IMR-90 (cell line): Measurements from ENCODE around the gene KRTAP29-1. TPM values are rescaled to one million over a fixed set of nuclear protein-coding genes. Genes with fewer than 3 reads are reported as not detected.

ENCODE experiments used
- ATAC-seq: fragments of 200-7000 bp; cut with Tn5 transposase; 2 replicates; pipeline ENCODE4 v1.9.1; 2020; ENCODE audit warnings: low read depth, mild to moderate bottlenecking, moderate library complexity
- BruUV-seq: library from RNA; stranded (reverse); fragments of 400-500 nt; replicated peaks from 2 replicates; lab custom pipeline; 2021; lab: Mats Ljungman, UMichigan
- CTCF ChIA-PET: fragments of 300-600 bp; formaldehyde crosslinking; extraction: SDS; loops from one replicate; lab custom pipeline; 2021; ENCODE audit warnings: antibody characterized with exemption; lab: Yijun Ruan, JAX
- POLR2A ChIA-PET: fragments of 300-600 bp; sonication (Branson Sonifier 250); formaldehyde crosslinking; loops from one replicate; lab custom pipeline; 2022; ENCODE audit warnings: antibody characterized with exemption; ENCODE audit not compliant: unreplicated experiment; lab: Charles Lee
- DNase-seq: peaks from one replicate; pipeline ENCODE4 v3.0.0; 2013
- H2AFZ ChIP-seq: replicated peaks from 2 replicates; pipeline ENCODE3; 2013; ENCODE audit warnings: low read length, mild to moderate bottlenecking; ENCODE audit not compliant: poor library complexity
- H2AK5ac ChIP-seq: 2 replicates; pipeline ENCODE4 v1.6.1; 2013; ENCODE audit warnings: low read depth, low read length, inconsistent platforms
- H2AK9ac ChIP-seq: replicated peaks from 2 replicates; pipeline ENCODE3; 2013; ENCODE audit warnings: mild to moderate bottlenecking, low read depth, low read length, moderate library complexity; ENCODE audit not compliant: poor library complexity
- H2BK120ac ChIP-seq: 2 replicates; pipeline ENCODE4 v1.6.1; 2013; ENCODE audit warnings: low read depth, low read length, inconsistent platforms
- H2BK15ac ChIP-seq: 3 replicates; pipeline ENCODE4 v1.6.1; 2013; ENCODE audit warnings: low read depth, low read length, inconsistent platforms
- H2BK20ac ChIP-seq: 2 replicates; pipeline ENCODE4 v1.6.1; 2013; ENCODE audit warnings: low read depth, mild to moderate bottlenecking, inconsistent platforms, low read length, moderate library complexity
- H2BK5ac ChIP-seq: 2 replicates; pipeline ENCODE4 v1.6.1; 2013; ENCODE audit warnings: mild to moderate bottlenecking, low read depth, low read length, inconsistent platforms; ENCODE audit not compliant: poor library complexity, severe bottlenecking
- H3K14ac ChIP-seq: replicated peaks from 2 replicates; pipeline ENCODE4 v1.6.1; 2013; ENCODE audit warnings: low read depth, low read length, inconsistent platforms
- H3K18ac ChIP-seq: 2 replicates; pipeline ENCODE4 v1.6.1; 2013; ENCODE audit warnings: low read depth, low read length, control low read depth
- H3K23ac ChIP-seq: 2 replicates; pipeline ENCODE4 v1.6.1; 2013; ENCODE audit warnings: low read depth, low read length, inconsistent platforms
- H3K27ac ChIP-seq: 2 replicates; pipeline ENCODE4 v1.5.1; 2013; ENCODE audit warnings: mild to moderate bottlenecking, control low read depth, low read length; ENCODE audit not compliant: insufficient read depth
- H3K27me3 ChIP-seq: 2 replicates; pipeline ENCODE4 v1.6.1; 2013; ENCODE audit warnings: low read length; ENCODE audit not compliant: control insufficient read depth, insufficient read depth
- H3K36me3 ChIP-seq: 2 replicates; pipeline ENCODE4 v1.6.1; 2013; ENCODE audit warnings: low read length, mixed read lengths; ENCODE audit not compliant: control insufficient read depth, insufficient read depth
- H3K4ac ChIP-seq: 2 replicates; pipeline ENCODE4 v1.6.1; 2013; ENCODE audit warnings: low read depth, low read length, inconsistent platforms
- H3K4me1 ChIP-seq: 2 replicates; pipeline ENCODE4 v1.6.1; 2013; ENCODE audit warnings: low read length, mixed read lengths; ENCODE audit not compliant: control insufficient read depth, insufficient read depth
- H3K4me2 ChIP-seq: 2 replicates; pipeline ENCODE4 v1.6.1; 2013; ENCODE audit warnings: low read depth, mild to moderate bottlenecking, control low read depth, low read length, moderate library complexity
- H3K4me3 ChIP-seq: 2 replicates; pipeline ENCODE4 v1.5.1; 2013; ENCODE audit warnings: low read depth, mild to moderate bottlenecking, control low read depth, low read length, moderate library complexity; ENCODE audit not compliant: insufficient read depth
- H3K56ac ChIP-seq: 2 replicates; pipeline ENCODE4 v1.6.1; 2013; ENCODE audit warnings: low read length, inconsistent platforms; ENCODE audit not compliant: insufficient read depth; ENCODE audit errors: extremely low read depth
- H3K79me1 ChIP-seq, 2 experiments: 2 replicates each; pipeline ENCODE4 v1.6.1; 2013; ENCODE audit warnings: low read length in 2 of 2, inconsistent platforms in 1 of 2, low read depth in 1 of 2
- H3K9ac ChIP-seq: 2 replicates; pipeline ENCODE4 v1.6.1; 2013; ENCODE audit warnings: low read depth, low read length, control low read depth
- H3K9me1 ChIP-seq: 2 replicates; pipeline ENCODE4 v1.6.1; 2013; ENCODE audit warnings: low read length, inconsistent platforms; ENCODE audit not compliant: insufficient read depth
- H3K9me3 ChIP-seq: 2 replicates; pipeline ENCODE4 v1.6.1; 2013; ENCODE audit warnings: low read length; ENCODE audit not compliant: control insufficient read depth, insufficient read depth
- H4K20me1 ChIP-seq: 2 replicates; pipeline ENCODE4 v1.6.1; 2013; ENCODE audit warnings: low read length, inconsistent platforms; ENCODE audit not compliant: insufficient read depth
- H4K5ac ChIP-seq: 2 replicates; pipeline ENCODE4 v1.6.1; 2013; ENCODE audit warnings: mild to moderate bottlenecking, low read depth, low read length, control low read depth
- H4K8ac ChIP-seq, 2 experiments: 2 replicates each; pipeline ENCODE4 v1.6.1; 2013; ENCODE audit warnings: low read depth in 2 of 2, low read length in 2 of 2, control low read depth in 1 of 2, inconsistent platforms in 1 of 2
- H4K91ac ChIP-seq: 2 replicates; pipeline ENCODE4 v1.6.1; 2013; ENCODE audit warnings: low read depth, low read length, inconsistent platforms; ENCODE audit not compliant: insufficient read depth
- CTCF ChIP-seq: conservative IDR thresholded peaks from 2 replicates; pipeline ENCODE4 v1.5.1; 2012; ENCODE audit warnings: mild to moderate bottlenecking, low read depth, low read length, improper control_type of control experiment
- FOS ChIP-seq: fragments of 150-350 bp; IDR thresholded peaks from 2 replicates; pipeline ENCODE4 v1.6.1; 2016; ENCODE audit warnings: low read depth, low read length
- MXI1 ChIP-seq: IDR thresholded peaks from 2 replicates; pipeline ENCODE4 v1.6.1; 2012; ENCODE audit warnings: low read depth, mild to moderate bottlenecking, low read length, moderate library complexity, borderline replicate concordance
- NFE2L2 ChIP-seq: fragments of 150-350 bp; IDR thresholded peaks from 2 replicates; pipeline ENCODE4 v1.6.1; 2016; ENCODE audit warnings: low read depth, mild to moderate bottlenecking, low read length
- RAD21 ChIP-seq: IDR thresholded peaks from 2 replicates; pipeline ENCODE4 v1.6.1; 2012; ENCODE audit warnings: low read length, improper control_type of control experiment
- USF2 ChIP-seq: fragments of 150-350 bp; IDR thresholded peaks from 2 replicates; pipeline ENCODE4 v1.6.1; 2017; ENCODE audit warnings: mild to moderate bottlenecking, antibody characterized with exemption, low read length, low read depth
- WGBS, 2 experiments: methylation state at CpG; one replicate each; pipeline versions ENCODE4 v1.1.5 to v1.1.7; 2013; ENCODE audit warnings: missing lambda C conversion rate in 2 of 2; ENCODE audit not compliant: insufficient read length in 1 of 2; ENCODE audit errors: extremely low coverage in 2 of 2; 5-methylcytosine and 5-hydroxymethylcytosine counted together
- dilution Hi-C: fragments of 300-500 bp; cut with HindIII; formaldehyde crosslinking; loops from one replicate; pipeline ENCODE4 v1.14.3; 2018; ENCODE audit warnings: low sequenced_read_pairs; ENCODE audit not compliant: unreplicated experiment
- in situ Hi-C: fragments of 300-500 bp; cut with MboI; formaldehyde crosslinking; loops from 3 replicates; pipeline ENCODE4 v1.14.3; 2019; ENCODE audit warnings: low sequenced_read_pairs, inconsistent platforms, mixed read lengths
- intact Hi-C: fragments of 100-400 bp; cut with micrococcal nuclease; formaldehyde crosslinking; loops from 2 replicates; pipeline ENCODE4 v1.10.0; 2022
- polyA plus RNA-seq, 3 experiments: library from polyadenylated mRNA; depleted of rRNA; stranded (reverse); fragments of >200 nt; gene quantifications; 2 replicates each; pipeline ENCODE4 v1.2.3, GENCODE V29; 2012; ENCODE audit warnings: low replicate concordance in 1 of 3
- total RNA-seq: library from RNA; depleted of rRNA; stranded (reverse); fragments of >200 nt; gene quantifications from 2 replicates; pipeline ENCODE4 v1.2.3, GENCODE V29; 2012

KRTAP29-1 gene
- total and polyA plus RNA-seq, 2 of the 4 experiments (the other 2 are of a cell fraction), result not detected

- Histone ChIP-seq H4K8ac (peak overlapping the region in 1 of 2 experiments; percentile 26; a peak in 1 of 4 replicates), H4K91ac (peak overlapping the region; percentile 85), H3K4me1 (peaks cover 2% of the 10 kb centered on the region), H4K5ac (no peak overlapping the region), H2BK120ac (peak overlapping the region; percentile 73), H2BK5ac (peak overlapping the region; percentile 15), H3K79me1 (no peaks in the 10 kb centered on the region), H3K14ac (no peak overlapping the region), H3K27ac (no peak overlapping the region), H3K36me3 (no peaks in the 10 kb centered on the region), H2BK15ac (peak overlapping the region; percentile 44; the same call in 2 of the 3 replicates), H3K4me3 (no peak overlapping the region), H3K23ac (no peak overlapping the region), H3K9me1 (peaks cover 3% of the 10 kb centered on the region; the same call in 1 of the 2 replicates), H2BK20ac (peak overlapping the region; percentile 84; the same call in 1 of the 2 replicates), H3K56ac (no peak overlapping the region), H3K9ac (no peak overlapping the region), H3K4ac (peak overlapping the region; percentile 72), H2AK9ac (peak overlapping the region; percentile 63), H3K18ac (no peak overlapping the region), H3K9me3 (peaks cover 4% of the 10 kb centered on the region; the same call in 1 of the 2 replicates), H3K27me3 (no peaks in the 10 kb centered on the region), H2AFZ (peak overlapping the region; percentile 51), H3K4me2 (no peak overlapping the region), H2AK5ac (peak overlapping the region; percentile 76), H4K20me1 (no peaks in the 10 kb centered on the region)
- ChIA-PET CTCF (interaction anchor here (0.6 to 0.9 kb wide), 2 partner anchors 224 to 468 kb away, joined by 3 read pairs; no protein-coding TSS in a partner anchor), POLR2A (no interaction called here)
- ATAC-seq (no peak), DNase-seq (peak; percentile 8)
- WGBS, 2 experiments, result 87% methylated on average over 13 of the region's 16 CpGs; no CpG with 5 or more reads in 1 of the 2 experiments
- TF ChIP-seq NFE2L2 (no peak), RAD21 (no peak; the same call in 1 of the 2 replicates), FOS (no peak), USF2 (no peak), MXI1 (no peak), CTCF (peak; percentile 27)
- intact Hi-C loops, result loop anchor here (5.0 kb wide), 2 partner anchors 262 to 323 kb away; partner anchors contain the start of gene KRTAP2-3
- in situ Hi-C loops, result loop anchor here (5.0 kb wide), 1 partner anchor 417 kb away; no protein-coding TSS in a partner anchor
- dilution Hi-C loops, result no loop called here
- BruUV-seq, result no TSS peak
Measured at GRCh38 chr17:41324180-41325075, 21.8 kb upstream of the KRTAP29-1 start.
